ENCODE results near the gene ESYT1. TPM values are rescaled to one million over a fixed set of nuclear protein-coding genes. Genes with fewer than 3 reads are reported as not detected.

The ESYT1 gene
- total and polyA plus RNA-seq, 10 of the 15 experiments (the other 5 are each of a cell fraction or from before 2014, with no cell fraction given): 47.5 to 120 (median 87.1) TPM

DNA sequence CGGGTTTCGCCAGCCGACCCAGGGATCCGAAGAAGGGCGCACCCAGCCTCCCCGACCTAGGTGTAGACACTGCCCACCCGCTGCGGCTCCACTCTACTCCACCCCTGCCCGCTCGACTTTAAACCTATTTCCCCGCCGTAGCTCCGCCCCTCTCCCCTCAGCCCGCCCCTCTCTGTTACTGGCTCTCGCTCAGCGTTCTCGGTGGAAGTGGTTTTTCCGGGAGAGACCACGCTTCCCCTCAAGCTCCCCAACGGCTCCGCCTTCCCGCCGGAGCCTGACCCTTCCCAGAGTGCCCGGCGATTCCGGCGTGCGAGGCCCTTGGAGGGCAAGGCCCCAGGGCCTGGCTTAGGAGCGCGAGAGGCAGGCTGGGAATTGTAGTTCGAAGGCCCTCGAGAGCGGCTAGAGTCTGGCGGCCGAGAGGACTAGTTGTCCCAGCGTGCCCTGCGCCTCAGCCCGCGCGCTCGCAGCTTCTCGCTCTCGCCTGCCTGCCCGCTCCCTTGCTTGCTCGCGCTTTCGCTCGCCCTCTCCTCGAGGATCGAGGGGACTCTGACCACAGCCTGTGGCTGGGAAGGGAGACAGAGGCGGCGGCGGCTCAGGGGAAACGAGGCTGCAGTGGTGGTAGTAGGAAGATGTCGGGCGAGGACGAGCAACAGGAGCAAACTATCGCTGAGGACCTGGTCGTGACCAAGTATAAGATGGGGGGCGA is 23.8 kb upstream of the ESYT1 start, which contains the start of gene PA2G4 (continued):
- TF ChIP-seq, protein P1, sequence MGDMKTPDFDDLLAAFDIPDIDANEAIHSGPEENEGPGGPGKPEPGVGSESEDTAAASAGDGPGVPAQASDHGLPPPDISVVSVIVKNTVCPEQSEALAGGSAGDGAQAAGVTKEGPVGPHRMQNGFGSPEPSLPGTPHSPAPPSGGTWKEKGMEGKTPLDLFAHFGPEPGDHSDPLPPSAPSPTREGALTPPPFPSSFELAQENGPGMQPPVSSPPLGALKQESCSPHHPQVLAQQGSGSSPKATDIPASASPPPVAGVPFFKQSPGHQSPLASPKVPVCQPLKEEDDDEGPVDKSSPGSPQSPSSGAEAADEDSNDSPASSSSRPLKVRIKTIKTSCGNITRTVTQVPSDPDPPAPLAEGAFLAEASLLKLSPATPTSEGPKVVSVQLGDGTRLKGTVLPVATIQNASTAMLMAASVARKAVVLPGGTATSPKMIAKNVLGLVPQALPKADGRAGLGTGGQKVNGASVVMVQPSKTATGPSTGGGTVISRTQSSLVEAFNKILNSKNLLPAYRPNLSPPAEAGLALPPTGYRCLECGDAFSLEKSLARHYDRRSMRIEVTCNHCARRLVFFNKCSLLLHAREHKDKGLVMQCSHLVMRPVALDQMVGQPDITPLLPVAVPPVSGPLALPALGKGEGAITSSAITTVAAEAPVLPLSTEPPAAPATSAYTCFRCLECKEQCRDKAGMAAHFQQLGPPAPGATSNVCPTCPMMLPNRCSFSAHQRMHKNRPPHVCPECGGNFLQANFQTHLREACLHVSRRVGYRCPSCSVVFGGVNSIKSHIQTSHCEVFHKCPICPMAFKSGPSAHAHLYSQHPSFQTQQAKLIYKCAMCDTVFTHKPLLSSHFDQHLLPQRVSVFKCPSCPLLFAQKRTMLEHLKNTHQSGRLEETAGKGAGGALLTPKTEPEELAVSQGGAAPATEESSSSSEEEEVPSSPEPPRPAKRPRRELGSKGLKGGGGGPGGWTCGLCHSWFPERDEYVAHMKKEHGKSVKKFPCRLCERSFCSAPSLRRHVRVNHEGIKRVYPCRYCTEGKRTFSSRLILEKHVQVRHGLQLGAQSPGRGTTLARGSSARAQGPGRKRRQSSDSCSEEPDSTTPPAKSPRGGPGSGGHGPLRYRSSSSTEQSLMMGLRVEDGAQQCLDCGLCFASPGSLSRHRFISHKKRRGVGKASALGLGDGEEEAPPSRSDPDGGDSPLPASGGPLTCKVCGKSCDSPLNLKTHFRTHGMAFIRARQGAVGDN (IDR thresholded peaks at IDR 0.05): peak; percentile 30; the same call in 1 of the 2 replicates
- 0 out of 2 replicates have a peak, but pooled peaks have one; percentile 25 for TF ChIP-seq ASH2L (IDR thresholded peaks at IDR 0.05; ENCODE audit: borderline replicate concordance, low read depth)
- peak; percentile 65 for TF ChIP-seq SREBF1 (IDR thresholded peaks at IDR 0.05; ENCODE audit: low read length)
- TF ChIP-seq EP300 (IDR thresholded peaks at IDR 0.05; ENCODE audit: borderline replicate concordance in 1 of 2, control insufficient read depth in 1 of 2, low read depth in 2 of 2, low read length in 2 of 2): peak in 1 of 2 experiments; percentile 47; a peak in 2 of 4 replicates
- TF ChIP-seq, protein P2, sequence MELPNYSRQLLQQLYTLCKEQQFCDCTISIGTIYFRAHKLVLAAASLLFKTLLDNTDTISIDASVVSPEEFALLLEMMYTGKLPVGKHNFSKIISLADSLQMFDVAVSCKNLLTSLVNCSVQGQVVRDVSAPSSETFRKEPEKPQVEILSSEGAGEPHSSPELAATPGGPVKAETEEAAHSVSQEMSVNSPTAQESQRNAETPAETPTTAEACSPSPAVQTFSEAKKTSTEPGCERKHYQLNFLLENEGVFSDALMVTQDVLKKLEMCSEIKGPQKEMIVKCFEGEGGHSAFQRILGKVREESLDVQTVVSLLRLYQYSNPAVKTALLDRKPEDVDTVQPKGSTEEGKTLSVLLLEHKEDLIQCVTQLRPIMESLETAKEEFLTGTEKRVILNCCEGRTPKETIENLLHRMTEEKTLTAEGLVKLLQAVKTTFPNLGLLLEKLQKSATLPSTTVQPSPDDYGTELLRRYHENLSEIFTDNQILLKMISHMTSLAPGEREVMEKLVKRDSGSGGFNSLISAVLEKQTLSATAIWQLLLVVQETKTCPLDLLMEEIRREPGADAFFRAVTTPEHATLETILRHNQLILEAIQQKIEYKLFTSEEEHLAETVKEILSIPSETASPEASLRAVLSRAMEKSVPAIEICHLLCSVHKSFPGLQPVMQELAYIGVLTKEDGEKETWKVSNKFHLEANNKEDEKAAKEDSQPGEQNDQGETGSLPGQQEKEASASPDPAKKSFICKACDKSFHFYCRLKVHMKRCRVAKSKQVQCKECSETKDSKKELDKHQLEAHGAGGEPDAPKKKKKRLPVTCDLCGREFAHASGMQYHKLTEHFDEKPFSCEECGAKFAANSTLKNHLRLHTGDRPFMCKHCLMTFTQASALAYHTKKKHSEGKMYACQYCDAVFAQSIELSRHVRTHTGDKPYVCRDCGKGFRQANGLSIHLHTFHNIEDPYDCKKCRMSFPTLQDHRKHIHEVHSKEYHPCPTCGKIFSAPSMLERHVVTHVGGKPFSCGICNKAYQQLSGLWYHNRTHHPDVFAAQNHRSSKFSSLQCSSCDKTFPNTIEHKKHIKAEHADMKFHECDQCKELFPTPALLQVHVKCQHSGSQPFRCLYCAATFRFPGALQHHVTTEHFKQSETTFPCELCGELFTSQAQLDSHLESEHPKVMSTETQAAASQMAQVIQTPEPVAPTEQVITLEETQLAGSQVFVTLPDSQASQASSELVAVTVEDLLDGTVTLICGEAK (IDR thresholded peaks at IDR 0.05; ENCODE audit: borderline replicate concordance): peak; percentile 75; the same call in 1 of the 2 replicates
- TF ChIP-seq, protein P3, sequence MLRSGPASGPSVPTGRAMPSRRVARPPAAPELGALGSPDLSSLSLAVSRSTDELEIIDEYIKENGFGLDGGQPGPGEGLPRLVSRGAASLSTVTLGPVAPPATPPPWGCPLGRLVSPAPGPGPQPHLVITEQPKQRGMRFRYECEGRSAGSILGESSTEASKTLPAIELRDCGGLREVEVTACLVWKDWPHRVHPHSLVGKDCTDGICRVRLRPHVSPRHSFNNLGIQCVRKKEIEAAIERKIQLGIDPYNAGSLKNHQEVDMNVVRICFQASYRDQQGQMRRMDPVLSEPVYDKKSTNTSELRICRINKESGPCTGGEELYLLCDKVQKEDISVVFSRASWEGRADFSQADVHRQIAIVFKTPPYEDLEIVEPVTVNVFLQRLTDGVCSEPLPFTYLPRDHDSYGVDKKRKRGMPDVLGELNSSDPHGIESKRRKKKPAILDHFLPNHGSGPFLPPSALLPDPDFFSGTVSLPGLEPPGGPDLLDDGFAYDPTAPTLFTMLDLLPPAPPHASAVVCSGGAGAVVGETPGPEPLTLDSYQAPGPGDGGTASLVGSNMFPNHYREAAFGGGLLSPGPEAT (IDR thresholded peaks at IDR 0.05; ENCODE audit: low read depth): peak; percentile 98
- peak; percentile 53; the same call in 1 of the 2 replicates for TF ChIP-seq SIN3A (IDR thresholded peaks at IDR 0.05; ENCODE audit: low read depth, low read length)
- peak; percentile 100 for TF ChIP-seq IKZF1 (conservative IDR thresholded peaks at IDR 0.05)
- peak; percentile 100 for TF ChIP-seq IKZF2 (IDR thresholded peaks at IDR 0.05)
- TF ChIP-seq GABPA (IDR thresholded peaks at IDR 0.05; ENCODE audit: low read depth): peak; percentile 71
- TF ChIP-seq TBL1XR1 (IDR thresholded peaks at IDR 0.05; ENCODE audit: low read depth, low read length): 0 out of 2 replicates have a peak, but pooled peaks have one; percentile 17
- no peak for TF ChIP-seq EGR1 (IDR thresholded peaks at IDR 0.05; ENCODE audit: borderline replicate concordance in 1 of 2, low read depth in 2 of 2, low read length in 2 of 2)
- TF ChIP-seq TCF3 (IDR thresholded peaks at IDR 0.05; ENCODE audit: borderline replicate concordance, insufficient read depth, low read depth, low read length): peak; percentile 67; the same call in 1 of the 2 replicates
- peak; percentile 93 for TF ChIP-seq CHD2 (IDR thresholded peaks at IDR 0.05; ENCODE audit: borderline replicate concordance, low read depth, low read length)
- TF ChIP-seq, protein P4, sequence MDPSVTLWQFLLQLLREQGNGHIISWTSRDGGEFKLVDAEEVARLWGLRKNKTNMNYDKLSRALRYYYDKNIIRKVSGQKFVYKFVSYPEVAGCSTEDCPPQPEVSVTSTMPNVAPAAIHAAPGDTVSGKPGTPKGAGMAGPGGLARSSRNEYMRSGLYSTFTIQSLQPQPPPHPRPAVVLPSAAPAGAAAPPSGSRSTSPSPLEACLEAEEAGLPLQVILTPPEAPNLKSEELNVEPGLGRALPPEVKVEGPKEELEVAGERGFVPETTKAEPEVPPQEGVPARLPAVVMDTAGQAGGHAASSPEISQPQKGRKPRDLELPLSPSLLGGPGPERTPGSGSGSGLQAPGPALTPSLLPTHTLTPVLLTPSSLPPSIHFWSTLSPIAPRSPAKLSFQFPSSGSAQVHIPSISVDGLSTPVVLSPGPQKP (IDR thresholded peaks at IDR 0.05; ENCODE audit: low read depth, low read length): peak; percentile 75; the same call in 1 of the 2 replicates
- no peak for TF ChIP-seq KAT2A (conservative IDR thresholded peaks at IDR 0.05; ENCODE audit: control insufficient read depth, low read depth, low read length)
- peak; percentile 94 for TF ChIP-seq MXI1 (IDR thresholded peaks at IDR 0.05; ENCODE audit: low read depth, low read length)
